ENCODE results near the gene PLXNC1. TPM values are rescaled to one million over a fixed set of nuclear protein-coding genes. Genes with fewer than 3 reads are reported as not detected.

Gene PLXNC1
- polyA plus RNA-seq, 3 donors from 2014 or later = 2.3 to 3.3 (median 2.5) TPM

DNA sequence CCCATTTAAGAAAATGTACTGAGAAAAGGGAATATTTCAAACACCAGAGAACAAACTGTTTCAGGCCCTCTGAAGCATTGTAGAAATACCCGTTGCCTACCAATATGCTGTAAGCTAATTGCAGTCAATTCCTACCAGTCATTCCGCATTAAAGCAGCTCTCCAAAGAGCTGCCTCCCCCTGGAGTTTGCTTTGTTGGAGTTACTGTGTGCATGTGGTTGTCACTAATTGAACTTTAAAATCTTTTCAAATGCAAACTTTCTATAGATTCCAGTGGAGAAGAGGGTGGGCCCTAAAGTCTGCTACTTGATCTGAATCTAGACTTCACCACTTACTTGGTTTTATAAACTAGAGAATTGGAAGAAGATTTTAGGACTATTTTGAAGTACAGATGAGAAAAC, 112.7 kb downstream of the PLXNC1 start:
- peaks cover 3 to 11% (median 4%) of the 10 kb centered on the region in 3 donors for H3K27me3 Mint-ChIP-seq (ENCODE audit: low read depth in 3 of 3)
- peaks cover 17 to 20% (median 19%) of the 10 kb centered on the region in 3 donors for H3K36me3 Mint-ChIP-seq
- DNase-seq = no peak
- H3K9me3 Mint-ChIP-seq = no peaks in the 10 kb centered on the region
- H3K4me3 Mint-ChIP-seq = peak overlapping the region in 2 of 5 donors; percentile 9 to 17
- peaks cover 43 to 51% of the 10 kb centered on the region in 2 donors for H3K4me1 Mint-ChIP-seq
- peak overlapping the region in 2 of 6 donors; percentile 21 to 97 for H3K27ac Mint-ChIP-seq

DNA sequence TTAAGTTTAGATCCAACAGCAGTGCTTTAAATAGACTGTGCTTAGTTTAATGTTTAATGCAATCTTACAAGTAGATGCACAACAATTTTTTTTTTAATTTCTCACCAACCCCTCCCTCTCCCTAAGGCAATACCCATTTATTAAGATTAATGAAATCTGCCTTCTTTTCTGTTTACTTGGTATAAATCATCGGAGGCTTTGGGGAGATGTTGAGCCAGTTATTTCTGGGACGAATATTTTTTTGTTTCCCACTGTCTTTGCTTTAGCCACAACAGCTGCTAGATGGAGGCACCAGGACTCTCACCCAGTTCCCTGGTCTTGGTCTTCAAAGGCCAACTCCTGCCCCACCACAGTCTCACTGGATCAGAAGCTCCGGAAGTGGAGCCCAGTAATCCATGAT, 113.4 kb downstream of the PLXNC1 start:
- H3K27me3 Mint-ChIP-seq (ENCODE audit: low read depth in 3 of 3) = peaks cover 3 to 11% (median 4%) of the 10 kb centered on the region in 3 donors
- peak overlapping the region; percentile 92 to 99 (median 98) for H3K27ac Mint-ChIP-seq
- peaks cover 49 to 58% of the 10 kb centered on the region in 2 donors for H3K4me1 Mint-ChIP-seq
- H3K36me3 Mint-ChIP-seq = peaks cover 12 to 17% (median 15%) of the 10 kb centered on the region in 3 donors
- no peak for DNase-seq
- no peaks in the 10 kb centered on the region for H3K9me3 Mint-ChIP-seq
- peak overlapping the region; percentile 91 to 97 (median 96) for H3K4me3 Mint-ChIP-seq

DNA sequence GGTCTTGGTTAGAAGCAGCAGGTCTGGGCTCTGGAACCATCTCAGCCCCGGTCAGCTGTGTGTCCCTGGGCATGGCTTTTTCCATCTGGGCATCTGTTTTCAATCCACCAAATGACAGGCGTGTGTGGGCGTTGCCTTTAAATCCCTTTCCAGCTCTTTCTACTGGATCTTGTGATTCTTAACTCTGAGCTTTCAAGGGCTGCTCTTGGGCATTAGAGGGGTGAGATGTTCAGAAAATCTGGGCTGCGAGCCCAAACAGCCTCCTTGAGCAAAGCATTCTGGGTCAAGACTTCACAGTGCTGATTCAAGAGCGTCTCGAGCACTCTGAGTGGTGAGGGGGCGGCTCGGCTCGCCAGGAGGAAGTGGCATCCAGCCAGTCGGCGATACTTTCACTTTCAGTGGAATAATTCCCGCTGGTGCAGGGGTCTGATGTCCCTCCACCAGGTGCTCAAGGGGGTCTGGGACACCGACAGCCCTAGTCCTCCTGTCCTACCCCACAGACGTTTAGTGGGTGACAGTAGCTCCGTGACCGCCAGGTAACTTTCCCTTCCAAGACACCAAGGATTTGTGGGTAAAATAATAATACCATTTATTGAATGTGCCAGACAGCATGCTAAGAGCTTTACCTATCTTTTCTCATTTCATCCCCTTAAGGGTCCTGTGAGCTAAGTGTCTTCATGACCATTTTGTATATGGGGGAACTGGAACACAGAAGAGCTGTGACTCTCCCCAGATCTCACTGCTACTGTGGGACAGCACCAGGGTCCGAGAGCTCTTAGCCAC, 114.0 kb downstream of the PLXNC1 start:
- H3K4me3 Mint-ChIP-seq = peak overlapping the region; percentile 91 to 97 (median 96)
- peak overlapping the region; percentile 92 to 99 (median 98) for H3K27ac Mint-ChIP-seq
- peaks cover 56 to 64% of the 10 kb centered on the region in 2 donors for H3K4me1 Mint-ChIP-seq
- H3K9me3 Mint-ChIP-seq = no peaks in the 10 kb centered on the region
- peaks cover 3 to 11% (median 4%) of the 10 kb centered on the region in 3 donors for H3K27me3 Mint-ChIP-seq (ENCODE audit: low read depth in 3 of 3)
- DNase-seq = peak; percentile 79 to 81 (median 81)
- peaks cover 11 to 15% (median 14%) of the 10 kb centered on the region in 3 donors for H3K36me3 Mint-ChIP-seq

DNA sequence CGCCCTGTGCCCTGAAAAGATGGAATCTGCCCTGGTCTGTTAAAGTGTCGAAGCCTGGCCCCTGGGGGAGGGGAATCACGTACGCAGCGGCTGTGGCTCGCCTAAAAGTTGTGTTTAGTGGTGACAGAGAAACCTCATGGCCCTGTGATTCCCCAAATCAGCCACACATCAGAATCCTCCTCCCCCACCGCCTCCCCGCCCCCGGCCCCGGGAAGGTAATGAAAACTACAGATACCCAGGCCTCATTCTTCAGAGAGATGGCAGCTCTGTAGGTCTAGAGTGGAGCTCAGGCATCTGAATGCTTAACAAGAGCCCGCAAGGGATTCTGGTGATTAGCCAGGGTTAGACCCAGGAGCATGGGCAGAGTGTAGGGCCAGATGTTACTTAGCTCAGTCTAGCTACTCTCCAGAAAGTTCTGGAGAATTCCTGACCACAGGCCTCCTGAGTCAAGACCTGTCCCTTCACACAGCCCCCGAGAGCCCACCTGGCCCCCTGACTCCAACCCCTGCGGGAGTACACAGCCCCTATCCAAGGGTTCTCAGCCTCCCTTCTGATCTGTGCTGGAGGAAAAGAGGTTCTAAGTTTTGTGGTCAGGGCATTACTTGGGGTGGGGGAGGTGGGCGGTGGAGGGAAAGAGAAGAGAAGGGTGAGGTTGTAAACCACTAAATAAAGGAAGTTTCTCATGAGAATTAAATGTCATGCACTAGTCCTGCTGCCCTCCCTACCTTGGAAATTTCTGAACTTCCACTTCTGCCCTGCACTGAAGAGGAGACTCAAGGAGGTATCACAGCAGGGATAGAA, 114.8 kb downstream of the PLXNC1 start:
- Mint-ChIP-seq H3K4me1 (peaks cover 63 to 72% of the 10 kb centered on the region in 2 donors), H3K9me3 (no peaks in the 10 kb centered on the region), H3K27ac (peak overlapping the region; percentile 92 to 99 (median 98)), H3K36me3 (peaks cover 12 to 15% (median 15%) of the 10 kb centered on the region in 3 donors), H3K27me3 (ENCODE audit: low read depth in 3 of 3) (peaks cover 3 to 11% (median 4%) of the 10 kb centered on the region in 3 donors), H3K4me3 (peak overlapping the region; percentile 91 to 97 (median 96))
- peak; percentile 62 to 69 (median 68) for DNase-seq

DNA sequence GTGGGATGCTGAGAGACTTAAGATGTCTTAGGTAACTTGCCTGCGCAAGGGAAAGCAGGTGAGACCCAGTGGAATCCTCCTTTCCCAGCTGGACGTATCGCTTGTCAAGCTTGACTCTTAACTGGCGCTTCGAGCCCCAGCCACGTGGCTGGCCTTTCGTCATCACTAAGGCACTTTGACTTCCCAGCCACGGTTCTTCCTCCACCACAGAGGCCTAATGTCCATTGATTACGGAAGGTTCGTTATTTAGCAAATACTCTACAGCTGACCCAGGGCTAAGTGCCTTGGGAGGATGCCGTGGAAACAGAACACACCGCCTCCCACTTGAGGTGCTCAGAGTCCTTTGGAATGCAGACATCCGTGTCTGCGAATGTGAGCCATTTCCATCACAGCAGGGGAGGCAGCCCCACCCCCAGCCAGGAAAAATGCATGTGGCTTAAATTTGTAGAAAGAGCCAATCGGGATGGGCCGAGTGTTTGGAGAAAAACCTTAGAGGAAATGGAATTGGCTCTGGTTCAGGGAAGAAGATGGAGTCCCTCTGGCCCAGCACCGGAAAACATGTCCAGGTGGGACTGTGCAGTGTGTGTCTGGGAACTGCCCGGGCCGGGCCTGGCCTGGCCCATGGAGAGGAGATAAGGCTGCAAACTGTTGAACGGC, 115.7 kb downstream of the PLXNC1 start:
- peak overlapping the region; percentile 92 to 99 (median 98) for H3K27ac Mint-ChIP-seq
- H3K9me3 Mint-ChIP-seq = no peaks in the 10 kb centered on the region
- peak overlapping the region; percentile 91 to 97 (median 96) for H3K4me3 Mint-ChIP-seq
- peaks cover 14 to 18% (median 15%) of the 10 kb centered on the region in 3 donors for H3K36me3 Mint-ChIP-seq
- H3K27me3 Mint-ChIP-seq (ENCODE audit: low read depth in 3 of 3) = peaks cover 4 to 11% (median 4%) of the 10 kb centered on the region in 3 donors
- peaks cover 68 to 80% of the 10 kb centered on the region in 2 donors for H3K4me1 Mint-ChIP-seq
- no peak for DNase-seq

DNA sequence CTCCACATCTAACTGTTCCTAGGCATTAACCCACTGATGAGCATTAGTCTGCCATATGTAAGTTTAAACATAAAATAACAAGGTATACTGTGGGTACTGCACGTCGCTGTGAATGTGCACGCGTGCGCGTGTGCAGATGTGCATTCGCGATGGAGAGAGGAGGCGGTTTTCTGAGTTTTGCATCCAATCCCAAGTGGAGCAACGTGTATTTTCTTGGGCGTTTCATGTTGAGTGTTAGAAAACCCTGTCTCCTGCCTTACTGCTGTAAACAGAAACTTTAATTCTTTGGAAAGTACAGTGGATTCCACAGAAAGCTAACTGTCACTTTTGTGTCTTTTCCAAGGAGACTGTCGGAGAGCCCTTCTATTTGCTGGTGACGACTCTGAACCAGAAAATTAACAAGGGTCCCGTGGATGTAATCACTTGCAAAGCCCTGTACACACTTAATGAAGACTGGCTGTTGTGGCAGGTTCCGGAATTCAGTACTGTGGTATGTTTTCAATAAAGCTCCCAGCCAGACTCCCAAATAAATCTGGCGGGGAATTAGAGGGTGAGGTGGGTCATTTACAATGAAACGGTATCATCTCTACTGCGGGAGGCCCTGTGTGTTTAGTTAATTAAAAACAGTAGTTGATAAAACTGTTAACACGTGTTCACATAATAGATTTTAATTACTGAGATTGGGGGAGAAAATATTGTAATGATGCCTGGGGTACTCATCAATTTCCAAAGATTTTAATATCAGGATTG, 116.5 kb downstream of the PLXNC1 start:
- H3K4me1 Mint-ChIP-seq = peaks cover 70 to 89% of the 10 kb centered on the region in 2 donors
- no peaks in the 10 kb centered on the region for H3K9me3 Mint-ChIP-seq
- H3K4me3 Mint-ChIP-seq = peak overlapping the region in 1 of 5 donors; percentile 33
- no peak for DNase-seq
- H3K27ac Mint-ChIP-seq = peak overlapping the region; percentile 49 to 99 (median 75)
- H3K27me3 Mint-ChIP-seq (ENCODE audit: low read depth in 3 of 3) = peaks cover 4 to 11% (median 4%) of the 10 kb centered on the region in 3 donors
- peaks cover 14 to 20% (median 15%) of the 10 kb centered on the region in 3 donors for H3K36me3 Mint-ChIP-seq

DNA sequence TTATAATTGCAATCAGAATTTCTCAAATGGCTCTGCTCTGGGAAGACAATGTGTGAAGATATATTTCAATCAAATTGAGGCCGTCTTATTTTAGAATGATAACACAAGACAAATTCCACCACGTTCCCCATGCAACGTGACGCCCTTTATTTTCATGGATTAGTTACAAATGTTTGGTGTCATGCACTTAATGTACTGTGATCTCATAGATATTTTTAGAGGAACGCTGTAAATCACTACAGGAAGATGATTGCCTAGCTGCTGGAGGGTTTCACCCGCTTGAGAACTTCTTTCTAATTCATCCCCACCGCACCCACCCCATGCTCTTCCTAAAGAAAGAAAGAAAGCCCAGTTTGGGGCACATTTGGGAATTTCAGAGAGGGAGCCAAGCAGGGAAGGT, 117.2 kb downstream of the PLXNC1 start:
- Mint-ChIP-seq H3K9me3 (no peaks in the 10 kb centered on the region), H3K4me1 (peaks cover 75 to 95% of the 10 kb centered on the region in 2 donors), H3K36me3 (peaks cover 14 to 20% (median 15%) of the 10 kb centered on the region in 3 donors), H3K4me3 (no peak overlapping the region), H3K27me3 (ENCODE audit: low read depth in 3 of 3) (peaks cover 4 to 11% (median 4%) of the 10 kb centered on the region in 3 donors), H3K27ac (peak overlapping the region in 5 of 6 donors; percentile 3 to 68 (median 55))
- DNase-seq = no peak

DNA sequence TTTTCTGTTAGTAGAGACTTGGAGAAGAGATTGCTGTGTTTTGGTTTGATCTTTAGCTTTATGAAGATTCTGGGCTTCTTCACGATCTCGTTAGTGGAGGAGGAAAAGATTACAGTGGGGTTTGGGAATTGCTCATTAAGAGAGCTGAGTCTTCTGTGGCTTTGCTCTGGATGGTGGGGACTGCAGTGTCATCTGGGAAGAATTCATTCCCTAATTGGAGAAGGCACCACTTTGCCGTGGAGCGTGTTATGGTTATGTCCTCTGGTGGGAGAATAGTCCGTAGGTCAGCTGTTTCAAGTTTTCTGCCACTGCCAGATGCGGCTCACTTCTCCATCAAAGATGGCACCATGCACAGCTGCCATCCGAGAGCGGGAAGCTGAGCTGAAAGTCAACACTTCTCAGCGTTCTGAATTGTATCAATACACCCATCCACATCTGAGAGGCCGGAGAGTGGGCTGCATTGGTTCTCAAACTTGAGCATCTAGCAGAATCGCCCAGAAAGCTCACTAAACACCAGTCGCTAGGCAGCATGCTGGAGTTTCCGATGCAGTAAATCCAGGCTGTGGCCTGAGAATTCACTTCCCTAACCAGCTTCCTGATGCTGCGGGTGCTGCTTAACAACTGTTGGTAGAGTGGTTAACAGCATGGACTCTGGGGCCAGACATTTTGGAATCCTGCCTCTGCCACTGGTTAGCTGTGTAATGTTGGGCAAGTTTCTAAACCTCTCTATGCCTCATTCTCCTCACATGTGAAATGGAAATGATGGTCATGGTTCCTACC, 117.8 kb downstream of the PLXNC1 start:
- Mint-ChIP-seq H3K27me3 (ENCODE audit: low read depth in 3 of 3) (peaks cover 4 to 11% (median 4%) of the 10 kb centered on the region in 3 donors), H3K36me3 (peaks cover 14 to 20% (median 15%) of the 10 kb centered on the region in 3 donors), H3K27ac (peak overlapping the region; percentile 3 to 68 (median 56)), H3K4me1 (peaks cover 77 to 95% of the 10 kb centered on the region in 2 donors), H3K4me3 (peak overlapping the region in 1 of 5 donors; percentile 74), H3K9me3 (no peaks in the 10 kb centered on the region)
- DNase-seq = no peak

DNA sequence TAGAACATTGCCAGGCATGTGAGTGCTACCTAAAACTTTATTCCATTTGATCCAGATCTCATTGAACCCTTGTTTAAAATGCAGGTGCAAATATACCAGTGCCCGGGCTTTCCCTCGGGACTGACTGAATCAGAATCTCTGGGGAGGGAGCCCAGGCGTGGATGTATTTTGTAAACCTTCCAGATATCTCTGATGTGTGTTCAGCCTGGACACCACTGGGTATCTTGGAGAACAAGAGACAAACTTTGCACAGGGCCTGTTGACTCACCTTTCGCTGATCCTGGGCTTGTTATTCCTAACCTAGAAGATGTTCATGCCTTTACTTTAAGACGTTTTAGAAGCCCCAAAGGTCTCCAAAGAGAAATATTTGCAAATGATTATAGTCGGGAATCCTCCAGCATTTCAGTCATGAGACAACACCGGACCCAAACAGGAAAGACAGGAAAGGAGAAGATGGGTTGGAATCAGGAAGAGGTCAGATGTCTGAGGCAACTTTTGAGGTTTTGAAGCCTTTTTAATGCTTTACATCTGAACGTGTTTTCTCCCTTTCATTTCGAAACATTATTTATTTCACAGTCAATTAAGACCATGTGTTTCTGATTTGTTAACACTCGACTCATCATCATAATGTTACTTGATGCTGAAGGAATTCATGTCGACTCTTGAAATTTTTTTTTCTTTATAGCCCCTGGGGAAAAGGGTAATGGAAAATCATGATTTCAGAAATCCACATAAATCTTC, 118.6 kb downstream of the PLXNC1 start:
- H3K9me3 Mint-ChIP-seq = no peaks in the 10 kb centered on the region
- H3K27ac Mint-ChIP-seq = peak overlapping the region; percentile 38 to 88 (median 68)
- peaks cover 14 to 22% (median 15%) of the 10 kb centered on the region in 3 donors for H3K36me3 Mint-ChIP-seq
- H3K4me3 Mint-ChIP-seq = peak overlapping the region in 4 of 5 donors; percentile 4 to 74 (median 48)
- H3K4me1 Mint-ChIP-seq = peaks cover 81 to 95% of the 10 kb centered on the region in 2 donors
- DNase-seq = no peak
- peaks cover 4 to 12% (median 4%) of the 10 kb centered on the region in 3 donors for H3K27me3 Mint-ChIP-seq (ENCODE audit: low read depth in 3 of 3)

DNA sequence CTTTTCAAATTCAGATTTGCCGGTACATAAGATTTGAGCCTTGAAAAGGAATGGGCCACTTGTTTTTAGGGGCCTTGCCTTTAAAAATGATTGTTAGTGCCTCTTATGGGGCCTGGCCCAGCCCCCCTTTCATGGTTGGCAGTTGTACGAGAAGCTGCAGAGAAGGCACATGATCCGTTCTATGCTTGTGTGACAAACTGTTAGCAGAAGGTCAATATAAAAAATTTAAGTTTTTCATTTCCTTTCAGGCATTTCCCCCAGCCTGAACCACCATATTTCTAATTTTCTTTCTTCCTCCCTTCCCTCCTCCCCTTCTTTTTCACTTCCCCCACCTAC, 119.1 kb downstream of the PLXNC1 start:
- peaks cover 1 to 9% (median 3%) of the 10 kb centered on the region in 3 donors for H3K27me3 Mint-ChIP-seq (ENCODE audit: low read depth in 3 of 3)
- H3K4me1 Mint-ChIP-seq = peaks cover 80 to 95% of the 10 kb centered on the region in 2 donors
- peaks cover 15 to 26% (median 16%) of the 10 kb centered on the region in 3 donors for H3K36me3 Mint-ChIP-seq
- no peak for DNase-seq
- H3K4me3 Mint-ChIP-seq = peak overlapping the region in 3 of 5 donors; percentile 33 to 44 (median 33)
- no peaks in the 10 kb centered on the region for H3K9me3 Mint-ChIP-seq
- H3K27ac Mint-ChIP-seq = peak overlapping the region in 5 of 6 donors; percentile 38 to 73 (median 54)

DNA sequence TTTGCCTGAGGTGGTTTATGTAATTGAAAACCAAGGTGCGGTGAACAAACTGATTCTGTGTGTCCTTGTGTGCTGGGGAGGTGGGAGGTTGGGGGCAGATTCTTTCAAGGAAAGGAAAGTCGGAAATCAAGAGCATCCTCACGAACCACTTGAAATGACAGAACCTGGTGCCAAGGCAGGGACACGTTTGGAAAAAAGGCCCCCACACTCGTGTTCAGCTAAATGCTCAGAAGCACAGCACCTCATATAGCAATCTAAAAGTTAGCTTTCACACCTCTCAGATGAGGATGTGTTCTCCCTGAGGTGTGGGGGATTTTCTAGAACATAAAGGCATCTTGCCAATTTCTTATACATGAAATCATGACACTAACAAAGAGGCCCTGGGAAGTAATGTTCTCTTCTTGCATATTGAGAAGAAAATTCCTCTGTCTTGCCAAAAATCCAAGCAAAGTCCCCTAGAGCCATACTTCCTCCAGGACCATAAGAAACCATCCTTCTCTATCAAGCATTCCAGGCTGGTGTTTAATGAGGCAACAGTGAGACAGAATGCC, 119.6 kb downstream of the PLXNC1 start:
- peak in 1 of 3 donors; percentile 23 for DNase-seq
- Mint-ChIP-seq H3K4me3 (peak overlapping the region in 4 of 5 donors; percentile 11 to 44 (median 42)), H3K4me1 (peaks cover 76 to 90% of the 10 kb centered on the region in 2 donors), H3K27me3 (ENCODE audit: low read depth in 3 of 3) (peaks cover 0 to 4% (median 1%) of the 10 kb centered on the region in 3 donors), H3K36me3 (peaks cover 15 to 26% (median 16%) of the 10 kb centered on the region in 3 donors), H3K27ac (peak overlapping the region in 2 of 6 donors; percentile 4 to 78), H3K9me3 (no peaks in the 10 kb centered on the region)

Measured in immature natural killer cell (primary cell).